ENCODE measurements around the gene TCF7L1. TPM values are rescaled to one million over a fixed set of nuclear protein-coding genes. Genes with fewer than 3 reads are reported as not detected.

TCF7L1 gene
- polyA plus RNA-seq, 3 donors: 0.05 to 0.09 TPM; not detected in 1

DNA sequence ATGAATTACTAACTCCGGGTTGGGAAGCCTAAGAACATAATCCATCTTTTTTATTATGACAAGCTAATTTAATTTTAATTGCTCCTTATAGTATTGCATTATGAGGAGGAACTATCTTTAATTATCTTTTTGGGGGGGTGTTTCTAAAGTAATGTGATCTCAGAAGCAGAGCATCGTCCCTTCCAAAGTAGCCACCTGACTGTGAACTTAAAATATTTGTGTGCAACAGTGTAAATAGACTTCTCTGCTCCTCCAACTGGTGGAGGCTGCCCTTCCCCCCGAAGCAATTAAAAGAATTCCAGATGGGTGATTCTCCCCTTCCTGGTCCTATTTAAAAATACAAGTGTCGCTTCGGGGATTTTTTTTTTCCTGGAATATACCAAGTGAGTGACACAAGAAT is 55.7 kb downstream of the TCF7L1 start:
- Histone ChIP-seq H3K36me3 (replicated peaks in 1 of 2; ENCODE audit: control insufficient read depth in 1 of 2, insufficient read depth in 2 of 2, low read length in 2 of 2) (no peaks in the 10 kb centered on the region), H2AFZ (ENCODE audit: insufficient read depth, low read depth, low read length, poor library complexity, severe bottlenecking) (no peak overlapping the region), H3K79me2 (ENCODE audit: insufficient read depth, low read length) (no peaks in the 10 kb centered on the region), H3K27ac (ENCODE audit: low read depth in 1 of 2, low read length in 2 of 2) (no peak overlapping the region), H3K4me2 (replicated peaks; ENCODE audit: extremely low read depth, low read length, poor library complexity, severe bottlenecking) (no peak overlapping the region), H3K4me3 (replicated peaks in 1 of 3; ENCODE audit: low read depth in 2 of 3, low read length in 3 of 3) (no peak overlapping the region), H3K9me3 (replicated peaks in 1 of 2; ENCODE audit: control insufficient read depth in 1 of 2, insufficient read depth in 1 of 2, low read length in 2 of 2) (no peaks in the 10 kb centered on the region), H3K27me3 (ENCODE audit: control insufficient read depth in 2 of 2, insufficient read depth in 2 of 2, low read length in 2 of 2) (no peaks in the 10 kb centered on the region), H3K4me1 (ENCODE audit: control insufficient read depth in 1 of 2, insufficient read depth in 2 of 2, low read length in 2 of 2) (no peaks in the 10 kb centered on the region), H3K9ac (ENCODE audit: insufficient read depth, low read length, poor library complexity, severe bottlenecking) (no peak overlapping the region), H4K20me1 (ENCODE audit: insufficient read depth, low read length) (no peaks in the 10 kb centered on the region)
- 89% methylated on average over 3 of the region's 5 CpGs for WGBS (ENCODE audit: insufficient coverage)
- intact Hi-C loops (cut with micrococcal nuclease): no loop called here
- peaks cover 0 to 4% (median 0%) of the 10 kb centered on the region in 7 donors for H3K9me3 Mint-ChIP-seq
- no peak overlapping the region for H3K27ac Mint-ChIP-seq
- TF ChIP-seq, protein P1, sequence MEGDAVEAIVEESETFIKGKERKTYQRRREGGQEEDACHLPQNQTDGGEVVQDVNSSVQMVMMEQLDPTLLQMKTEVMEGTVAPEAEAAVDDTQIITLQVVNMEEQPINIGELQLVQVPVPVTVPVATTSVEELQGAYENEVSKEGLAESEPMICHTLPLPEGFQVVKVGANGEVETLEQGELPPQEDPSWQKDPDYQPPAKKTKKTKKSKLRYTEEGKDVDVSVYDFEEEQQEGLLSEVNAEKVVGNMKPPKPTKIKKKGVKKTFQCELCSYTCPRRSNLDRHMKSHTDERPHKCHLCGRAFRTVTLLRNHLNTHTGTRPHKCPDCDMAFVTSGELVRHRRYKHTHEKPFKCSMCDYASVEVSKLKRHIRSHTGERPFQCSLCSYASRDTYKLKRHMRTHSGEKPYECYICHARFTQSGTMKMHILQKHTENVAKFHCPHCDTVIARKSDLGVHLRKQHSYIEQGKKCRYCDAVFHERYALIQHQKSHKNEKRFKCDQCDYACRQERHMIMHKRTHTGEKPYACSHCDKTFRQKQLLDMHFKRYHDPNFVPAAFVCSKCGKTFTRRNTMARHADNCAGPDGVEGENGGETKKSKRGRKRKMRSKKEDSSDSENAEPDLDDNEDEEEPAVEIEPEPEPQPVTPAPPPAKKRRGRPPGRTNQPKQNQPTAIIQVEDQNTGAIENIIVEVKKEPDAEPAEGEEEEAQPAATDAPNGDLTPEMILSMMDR (IDR thresholded peaks at IDR 0.05): no peak
- no peaks in the 10 kb centered on the region for H3K4me1 Mint-ChIP-seq
- H3K27me3 Mint-ChIP-seq (ENCODE audit: low read depth in 3 of 3): peaks cover 2 to 5% (median 2%) of the 10 kb centered on the region in 3 donors
- no peak overlapping the region for H3K4me3 Mint-ChIP-seq
- no peaks in the 10 kb centered on the region for H3K36me3 Mint-ChIP-seq
- no peak for DNase-seq

GRCh38 chr2:85189606-85190270 is 56.5 kb downstream of the TCF7L1 start:
- Histone ChIP-seq H2AFZ (ENCODE audit: insufficient read depth, low read depth, low read length, poor library complexity, severe bottlenecking) (no peak overlapping the region), H3K79me2 (ENCODE audit: insufficient read depth, low read length) (no peaks in the 10 kb centered on the region), H3K36me3 (replicated peaks in 1 of 2; ENCODE audit: control insufficient read depth in 1 of 2, insufficient read depth in 2 of 2, low read length in 2 of 2) (no peaks in the 10 kb centered on the region), H3K4me3 (replicated peaks in 1 of 3; ENCODE audit: low read depth in 2 of 3, low read length in 3 of 3) (no peak overlapping the region), H3K27me3 (ENCODE audit: control insufficient read depth in 2 of 2, insufficient read depth in 2 of 2, low read length in 2 of 2) (no peaks in the 10 kb centered on the region), H3K9ac (ENCODE audit: insufficient read depth, low read length, poor library complexity, severe bottlenecking) (no peak overlapping the region), H3K27ac (ENCODE audit: low read depth in 1 of 2, low read length in 2 of 2) (no peak overlapping the region), H3K9me3 (replicated peaks in 1 of 2; ENCODE audit: control insufficient read depth in 1 of 2, insufficient read depth in 1 of 2, low read length in 2 of 2) (no peaks in the 10 kb centered on the region), H3K4me1 (ENCODE audit: control insufficient read depth in 1 of 2, insufficient read depth in 2 of 2, low read length in 2 of 2) (no peaks in the 10 kb centered on the region), H4K20me1 (ENCODE audit: insufficient read depth, low read length) (no peaks in the 10 kb centered on the region), H3K4me2 (replicated peaks; ENCODE audit: extremely low read depth, low read length, poor library complexity, severe bottlenecking) (no peak overlapping the region)
- no peak for DNase-seq
- no peak overlapping the region for H3K27ac Mint-ChIP-seq
- intact Hi-C loops (cut with micrococcal nuclease): no loop called here
- H3K4me1 Mint-ChIP-seq: no peaks in the 10 kb centered on the region
- H3K9me3 Mint-ChIP-seq: peaks cover 0 to 4% (median 0%) of the 10 kb centered on the region in 7 donors
- WGBS (ENCODE audit: insufficient coverage): 93% methylated on average over 12 of the region's 12 CpGs
- TF ChIP-seq, protein P1 (IDR thresholded peaks at IDR 0.05): no peak
- peaks cover 2 to 5% (median 5%) of the 10 kb centered on the region in 3 donors for H3K27me3 Mint-ChIP-seq (ENCODE audit: low read depth in 3 of 3)
- H3K4me3 Mint-ChIP-seq: no peak overlapping the region
- H3K36me3 Mint-ChIP-seq: no peaks in the 10 kb centered on the region

All from CD14-positive monocyte (primary cell).